Ureter (tissue), 1 donor: Measurements from ENCODE around the gene AOPEP. TPM values are rescaled to one million over a fixed set of nuclear protein-coding genes. Genes with fewer than 3 reads are reported as not detected.
"Not testable (repeated sequence)": the region's sequence is repeated elsewhere in the genome, so short reads cannot be mapped to it uniquely, and the experiment has no call there.

ENCODE experiments used
- DNase-seq: peaks from one replicate; pipeline ENCODE4 v3.0.0-alpha.2; 2020; ENCODE audit warnings: low spot score
- total RNA-seq: library from RNA; stranded (reverse); gene quantifications from one replicate; pipeline ENCODE4 v1.2.4, GENCODE V29; 2023
- donor health status: DM: yes; HTN: yes; CAD: no.

The AOPEP gene
- total RNA-seq, 1 donor from 2014 or later: 115 TPM

GRCh38 chr9:95015569-95015968 lies 289.1 kb downstream of the AOPEP start:
- no peak for DNase-seq

GRCh38 chr9:95017062-95017461 lies 290.6 kb downstream of the AOPEP start:
- no peak for DNase-seq

- DNase-seq: no peak
Observed at GRCh38 chr9:95017661-95018060, 291.2 kb downstream of the AOPEP start.

GRCh38 chr9:95018099-95018936 lies 291.8 kb downstream of the AOPEP start:
- DNase-seq: no peak

- DNase-seq: not testable (repeated sequence)
Observed at GRCh38 chr9:95020644-95021043, 294.1 kb downstream of the AOPEP start.

- no peak for DNase-seq
Observed at GRCh38 chr9:95021166-95021886, 294.8 kb downstream of the AOPEP start.

- DNase-seq: no peak
Observed at GRCh38 chr9:95022657-95023056, 296.2 kb downstream of the AOPEP start.

GRCh38 chr9:95023217-95024003 lies 296.9 kb downstream of the AOPEP start:
- no peak for DNase-seq

GRCh38 chr9:95024097-95024671 lies 297.7 kb downstream of the AOPEP start:
- no peak for DNase-seq

- peak; percentile 72 for DNase-seq
Observed at GRCh38 chr9:95025213-95026147, 299.0 kb downstream of the AOPEP start.

- DNase-seq: no peak
Observed at GRCh38 chr9:95026148-95026524, 299.6 kb downstream of the AOPEP start.

- no peak for DNase-seq
Observed at GRCh38 chr9:95027914-95028852, 301.7 kb downstream of the AOPEP start.

- DNase-seq: no peak
Observed at GRCh38 chr9:95028853-95029219, 302.3 kb downstream of the AOPEP start.

- DNase-seq: no peak
Observed at GRCh38 chr9:95029288-95029687, 302.8 kb downstream of the AOPEP start.

GRCh38 chr9:95029720-95030119 lies 303.2 kb downstream of the AOPEP start:
- DNase-seq: no peak

GRCh38 chr9:95030344-95030743 lies 303.8 kb downstream of the AOPEP start:
- DNase-seq: no peak

- no peak for DNase-seq
Observed at GRCh38 chr9:95030920-95031642, 304.6 kb downstream of the AOPEP start.

- DNase-seq: no peak
Observed at GRCh38 chr9:95031711-95032461, 305.4 kb downstream of the AOPEP start.
